Colon (tissue), 2 donors: ENCODE results near the gene SLC25A14.
"Not testable (repeated sequence)": the region's sequence is repeated elsewhere in the genome, so short reads cannot be mapped to it uniquely, and the experiment has no call there.

Experiments used
- FAIRE-seq: peaks from 2 replicates; lab custom pipeline; 2012; peaks lifted over from hg19 to GRCh38; lab: Jason Lieb, UNC
- donor health status: control.
- donor health status: control.

Gene SLC25A14, protein sequence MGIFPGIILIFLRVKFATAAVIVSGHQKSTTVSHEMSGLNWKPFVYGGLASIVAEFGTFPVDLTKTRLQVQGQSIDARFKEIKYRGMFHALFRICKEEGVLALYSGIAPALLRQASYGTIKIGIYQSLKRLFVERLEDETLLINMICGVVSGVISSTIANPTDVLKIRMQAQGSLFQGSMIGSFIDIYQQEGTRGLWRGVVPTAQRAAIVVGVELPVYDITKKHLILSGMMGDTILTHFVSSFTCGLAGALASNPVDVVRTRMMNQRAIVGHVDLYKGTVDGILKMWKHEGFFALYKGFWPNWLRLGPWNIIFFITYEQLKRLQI

DNA sequence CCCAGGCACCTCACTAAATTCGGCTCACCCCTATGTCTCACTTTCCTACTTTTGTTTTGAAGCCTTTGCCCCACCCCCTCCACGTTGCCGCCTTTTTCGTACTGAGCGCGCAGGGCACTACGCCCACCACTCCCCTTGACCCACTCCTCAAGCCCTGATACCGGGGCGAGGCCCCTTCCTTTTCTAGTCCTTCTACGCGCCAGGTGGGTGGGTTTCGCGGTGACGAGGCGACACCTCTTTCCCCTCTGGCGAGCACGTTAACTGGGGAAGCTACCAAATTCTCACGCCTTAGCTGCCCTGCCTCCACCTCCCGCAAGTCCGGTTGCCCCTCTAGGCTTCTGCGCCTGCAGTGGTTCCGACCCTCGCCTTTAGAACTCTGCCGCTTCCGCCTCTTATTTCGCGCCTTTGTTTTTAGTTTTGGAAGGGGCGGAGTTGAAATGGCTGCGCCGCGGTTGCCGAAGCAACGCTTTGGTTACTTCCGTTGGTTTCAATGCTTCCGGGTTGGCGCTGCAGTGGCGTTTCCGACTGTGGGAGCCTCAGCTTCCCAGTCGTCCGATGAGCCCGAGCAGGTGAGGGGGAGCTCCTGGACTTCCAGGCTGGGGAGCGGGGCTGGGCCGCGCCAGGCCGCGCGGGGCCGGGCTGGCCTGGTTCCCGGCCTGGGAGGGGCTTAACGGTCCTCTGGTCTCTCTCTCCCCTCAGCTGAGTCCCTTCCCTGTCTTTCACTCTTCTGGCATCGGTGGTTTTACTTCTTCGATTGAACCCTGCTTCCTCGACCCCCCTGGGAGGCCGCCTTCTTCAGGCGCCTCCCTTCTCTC, at the start of gene SLC25A14:
Gene SLC25A14, plus strand, starts transcription at position 512 of the 815 bp plus-strand sequence. CDS start 360 bp downstream, outside the sequence.
- FAIRE-seq, result no peak

DNA sequence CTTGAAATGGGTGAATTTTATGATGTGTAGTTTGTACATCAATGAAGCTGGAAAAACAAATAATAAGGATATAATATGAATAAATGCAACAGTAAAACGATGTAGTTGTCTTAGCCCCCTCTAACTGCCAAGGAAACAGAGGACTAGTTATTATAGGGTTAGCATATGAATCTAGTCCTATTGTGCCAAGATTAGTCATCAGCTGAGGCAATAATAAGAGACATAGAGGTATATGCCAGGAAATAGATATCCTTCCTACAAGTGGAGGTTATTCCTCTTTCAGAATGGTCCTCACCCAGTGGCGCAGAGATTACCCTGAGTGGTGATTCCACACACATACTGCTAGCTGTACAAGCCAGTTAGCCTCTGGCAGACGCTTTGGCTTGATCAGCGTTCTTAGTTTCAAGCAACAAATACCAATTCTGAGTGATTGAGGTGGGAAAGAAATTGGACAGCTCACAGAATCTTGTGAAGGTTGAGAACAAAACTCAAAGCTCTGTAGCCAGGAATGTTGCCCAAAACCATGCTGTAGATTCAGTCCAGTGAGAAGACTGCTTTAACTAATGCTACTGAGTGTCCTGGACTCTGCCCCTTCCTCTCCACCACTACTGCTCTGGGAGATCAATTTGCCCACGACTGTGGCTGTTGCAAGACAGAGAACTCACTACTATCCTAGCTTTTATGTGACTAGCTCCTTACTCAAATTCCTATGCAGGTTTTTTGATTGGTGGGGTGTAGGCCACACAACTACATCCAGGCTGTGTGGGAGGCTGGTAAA, 44.0 kb upstream of the SLC25A14 start:
- FAIRE-seq, result no peak

DNA sequence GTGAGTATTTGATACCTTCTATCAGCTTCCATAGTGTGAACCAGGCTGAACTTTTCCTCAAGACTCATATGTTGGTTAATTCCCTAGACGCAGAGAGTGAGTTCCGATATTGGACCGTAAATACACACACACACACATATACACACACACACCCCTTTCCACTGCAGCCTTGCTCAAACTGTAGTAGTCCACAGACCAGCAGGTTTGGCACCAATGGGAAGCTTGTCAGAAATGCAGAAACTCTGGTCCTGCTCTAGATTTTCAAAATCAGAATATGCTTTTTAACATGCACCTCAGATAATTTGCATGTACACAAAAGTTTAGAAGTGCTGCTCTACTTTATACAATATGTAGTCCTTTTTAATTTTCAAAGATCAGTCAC, 43.4 kb upstream of the SLC25A14 start:
- no peak for FAIRE-seq

DNA sequence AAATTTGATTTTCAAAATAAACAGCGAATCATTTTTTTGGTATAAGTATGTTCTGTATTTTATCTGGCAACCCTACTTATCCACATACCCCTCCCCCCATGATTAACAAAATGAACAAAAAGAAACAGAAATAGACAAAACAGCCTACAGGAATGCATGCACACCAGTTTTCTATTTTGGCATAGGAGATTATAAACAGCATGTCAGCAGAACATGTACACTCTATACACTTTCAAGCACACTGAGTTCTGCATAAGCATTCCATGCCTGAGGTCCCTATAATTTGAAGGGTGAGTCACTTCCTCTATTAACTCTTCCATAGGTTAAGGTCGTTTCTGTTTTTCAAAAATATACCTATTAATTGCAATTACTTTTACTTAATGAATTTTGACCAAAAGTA, 43.0 kb upstream of the SLC25A14 start:
- FAIRE-seq, result no peak

DNA sequence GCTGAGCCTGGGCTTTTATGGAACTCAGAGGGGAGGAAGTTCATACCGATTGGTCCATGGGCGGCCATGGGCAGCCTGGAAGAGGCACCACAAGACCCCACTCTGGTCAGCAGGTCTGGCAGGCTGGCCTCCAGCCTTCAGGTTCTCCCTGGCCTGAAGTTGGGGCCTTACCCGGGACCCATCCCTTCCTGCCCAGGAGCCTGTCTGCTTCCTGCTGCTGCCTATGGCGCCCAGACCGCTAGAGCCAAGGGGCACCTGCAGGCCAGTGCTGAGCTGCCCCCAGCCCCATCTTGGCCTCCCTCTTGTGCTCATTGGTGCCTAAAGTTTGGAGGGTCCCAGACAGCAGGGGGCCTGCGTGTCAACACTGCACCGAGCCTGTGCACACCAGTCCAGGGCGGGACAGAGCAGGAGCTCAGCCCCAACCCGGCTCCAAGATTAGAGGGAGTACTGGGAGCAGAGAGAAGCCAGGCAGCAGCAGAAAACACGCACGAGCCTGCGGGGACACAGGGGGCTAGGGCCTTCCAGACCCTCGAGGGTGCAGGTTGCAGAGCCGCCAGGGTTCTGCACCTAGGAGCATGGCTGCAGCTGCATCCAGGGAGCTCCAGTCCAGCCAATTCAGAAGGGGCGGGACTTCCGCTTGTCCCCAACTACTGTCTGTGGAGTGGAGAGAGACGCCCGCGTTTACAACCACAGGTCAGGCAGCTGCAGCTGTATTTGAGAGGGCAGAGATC, 40.3 kb upstream of the SLC25A14 start:
- no peak for FAIRE-seq

DNA sequence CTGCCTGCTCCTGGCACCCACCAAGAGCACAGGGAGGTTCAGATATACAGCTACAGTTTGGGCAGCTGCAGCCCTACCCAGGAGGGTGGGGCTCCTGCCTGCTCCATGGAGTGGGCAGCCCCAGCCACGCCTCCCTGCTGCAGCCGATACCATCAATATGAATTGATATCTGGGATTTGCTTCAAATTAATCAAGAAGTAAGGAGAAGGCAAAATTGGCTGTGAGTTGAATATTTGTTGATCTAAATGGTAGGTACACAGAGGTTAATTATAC, 39.8 kb upstream of the SLC25A14 start:
- no peak for FAIRE-seq

DNA sequence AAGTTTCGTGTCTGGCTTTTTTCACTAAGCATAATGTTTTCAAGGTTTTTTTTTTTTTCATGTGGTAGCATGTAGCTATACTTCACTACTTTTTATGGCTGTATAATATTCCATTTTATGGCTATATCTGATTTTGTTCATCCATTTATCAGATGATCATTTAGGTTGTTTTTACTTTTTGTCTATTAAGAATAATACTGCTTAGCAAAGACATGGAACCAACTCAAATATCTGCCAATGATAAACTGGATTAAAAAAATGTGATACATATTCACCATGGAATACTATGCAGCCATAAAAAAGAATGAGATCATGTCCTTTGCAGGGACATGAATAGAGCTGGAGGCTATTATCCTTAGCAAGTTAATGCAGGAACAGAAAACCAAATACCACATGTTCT, 38.3 kb upstream of the SLC25A14 start:
- FAIRE-seq, result no peak

DNA sequence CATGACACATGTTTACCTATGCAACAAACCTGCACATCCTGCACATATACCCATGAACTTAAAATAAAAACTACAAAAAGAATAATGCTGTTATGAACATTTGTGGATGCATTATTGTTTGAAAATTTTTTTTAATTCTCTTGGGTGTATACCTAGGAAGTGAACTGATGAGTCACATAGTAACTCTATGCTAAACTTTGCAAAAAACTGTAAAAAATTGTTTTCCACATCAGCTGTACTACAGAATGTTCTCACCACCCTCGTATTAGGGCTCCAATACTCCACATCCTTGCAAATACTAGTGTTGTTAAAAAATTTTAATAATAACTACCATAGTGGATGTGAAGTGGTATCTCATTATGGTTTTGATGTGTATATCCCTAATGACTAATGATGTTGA, 37.7 kb upstream of the SLC25A14 start:
- no peak for FAIRE-seq

DNA sequence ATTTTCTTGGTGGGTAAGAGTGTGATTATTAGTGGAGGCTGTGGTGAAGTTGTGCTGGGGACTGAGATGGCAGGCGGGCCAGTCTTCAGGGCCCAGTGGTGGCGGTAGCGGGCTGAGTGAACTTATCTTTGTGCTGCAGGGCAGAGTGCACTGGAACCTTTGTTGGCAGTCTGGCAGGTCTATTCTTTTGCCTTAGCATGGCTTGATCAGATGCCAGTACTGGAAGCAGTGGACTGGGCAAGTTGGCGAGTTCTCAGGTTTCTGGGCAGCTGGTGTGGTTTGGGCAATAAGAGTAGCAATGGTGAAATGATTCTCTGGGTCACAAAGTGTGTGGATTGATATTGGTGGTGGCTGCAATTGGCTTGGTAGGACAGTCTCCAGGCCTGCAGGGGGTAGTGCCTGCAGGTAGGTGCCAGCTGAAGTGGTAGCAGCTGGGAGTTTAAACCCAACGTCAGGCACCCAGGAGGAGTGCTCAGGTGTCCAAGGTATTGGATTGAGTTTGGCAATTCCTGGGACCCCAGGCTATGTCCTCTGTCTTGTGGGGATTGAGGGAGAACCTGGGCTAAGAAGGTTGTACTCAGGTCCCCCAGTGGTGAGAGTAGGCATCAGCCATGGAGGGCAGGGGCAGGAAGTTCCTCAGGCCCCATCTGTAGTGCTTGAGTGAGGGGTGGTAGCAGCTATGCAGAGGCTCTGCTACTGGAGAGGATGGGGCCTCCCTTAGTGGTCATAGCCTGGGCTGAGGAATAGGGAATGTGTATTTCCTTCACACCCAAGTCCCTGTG, 34.9 kb upstream of the SLC25A14 start:
- no peak for FAIRE-seq

DNA sequence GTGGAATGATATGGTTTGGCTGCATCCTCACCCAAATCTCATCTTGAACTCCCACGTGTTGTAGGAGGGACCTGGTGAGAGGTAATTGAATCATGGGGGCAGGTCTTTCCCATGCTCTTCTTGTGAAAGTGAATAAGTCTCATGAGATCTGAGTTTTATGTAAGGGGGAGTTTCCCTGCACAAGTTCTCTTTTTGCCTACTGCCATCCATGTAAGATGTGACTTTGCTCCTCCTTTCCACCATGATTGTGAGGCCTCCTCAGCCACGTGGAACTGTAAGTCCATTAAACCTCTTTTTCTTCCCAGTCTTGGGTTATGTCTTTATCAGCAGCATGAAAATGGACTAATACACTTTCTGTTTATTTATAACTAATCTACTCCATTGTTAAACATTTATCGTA, 19.8 kb upstream of the SLC25A14 start:
- FAIRE-seq, result not testable (repeated sequence)

DNA sequence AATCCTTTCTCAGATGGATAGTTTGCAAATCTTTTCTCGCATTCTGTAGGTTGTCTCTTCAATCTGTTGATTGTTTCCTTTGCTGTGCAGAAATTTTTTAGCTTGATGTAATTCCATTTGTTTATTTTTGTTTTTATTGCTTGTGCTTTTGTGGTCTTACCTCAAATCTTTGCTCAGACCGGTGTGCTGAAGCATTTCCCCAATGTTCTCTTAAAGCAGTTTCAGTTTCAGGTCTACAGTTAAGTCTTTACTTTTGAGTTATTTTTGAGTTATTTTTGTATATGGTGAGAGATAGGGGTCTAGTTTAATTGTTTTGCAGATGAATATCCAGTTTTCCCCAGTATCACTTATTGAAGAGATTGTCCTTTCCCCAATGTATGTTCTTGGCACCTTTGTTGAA, 18.2 kb upstream of the SLC25A14 start:
- FAIRE-seq, result no peak

DNA sequence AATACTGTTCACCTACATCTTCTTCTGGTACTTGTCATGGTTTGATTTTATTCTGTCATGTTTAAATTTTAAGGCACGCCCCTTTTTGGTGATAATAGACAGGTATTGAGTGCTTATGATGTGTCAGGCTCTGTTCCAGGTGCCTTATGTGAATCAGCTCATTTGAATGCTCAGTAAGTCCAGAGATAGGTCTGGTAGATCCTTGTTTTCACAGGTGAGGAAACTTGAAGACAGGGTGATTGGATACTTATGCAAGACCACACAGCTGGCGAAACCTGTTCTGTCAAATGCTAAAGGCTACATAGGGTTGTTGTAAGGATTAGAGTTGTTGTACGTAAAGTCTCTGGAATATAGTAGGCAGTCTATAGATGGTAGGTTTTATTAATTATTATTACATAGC, 9.6 kb upstream of the SLC25A14 start:
- FAIRE-seq, result no peak

DNA sequence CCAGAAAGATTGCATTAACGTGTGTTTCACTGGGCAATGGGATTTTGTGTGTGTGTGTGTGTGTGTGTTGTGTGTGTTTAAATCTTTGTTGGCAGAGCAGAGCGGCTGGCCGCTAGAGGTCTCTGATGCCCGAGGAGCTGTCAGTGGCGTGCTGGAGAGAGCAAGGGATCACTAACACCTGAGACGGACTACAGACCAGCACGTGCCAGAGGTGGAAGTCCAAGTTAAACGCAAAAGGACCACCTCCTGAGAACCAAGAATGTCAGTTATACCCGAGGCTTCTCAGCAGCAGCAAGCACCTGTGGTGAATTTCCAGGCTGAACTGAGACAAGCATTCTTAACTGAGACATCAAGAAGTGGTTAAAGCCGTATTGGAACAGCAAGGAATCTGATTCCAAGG, 9.0 kb upstream of the SLC25A14 start:
- FAIRE-seq, result no peak

DNA sequence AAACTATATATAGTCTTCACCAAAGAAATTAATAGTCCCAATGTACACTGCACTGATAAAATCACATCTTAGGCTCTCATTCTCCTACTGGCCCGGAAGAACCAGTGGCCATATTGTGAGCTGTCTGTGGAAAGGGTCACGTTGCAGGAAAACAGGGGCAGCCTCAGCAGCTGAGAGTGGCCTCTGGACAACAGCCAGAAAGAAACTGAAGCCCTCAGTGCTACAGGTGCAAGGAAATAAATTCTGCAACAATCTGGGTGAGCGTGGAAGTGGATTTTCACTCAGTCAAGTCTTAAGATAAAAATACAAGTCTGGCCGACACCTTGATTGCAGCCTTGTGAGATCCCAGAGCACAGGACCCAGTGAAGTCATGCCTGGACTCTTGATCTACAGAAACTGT, 3.2 kb upstream of the SLC25A14 start:
- FAIRE-seq, result no peak

DNA sequence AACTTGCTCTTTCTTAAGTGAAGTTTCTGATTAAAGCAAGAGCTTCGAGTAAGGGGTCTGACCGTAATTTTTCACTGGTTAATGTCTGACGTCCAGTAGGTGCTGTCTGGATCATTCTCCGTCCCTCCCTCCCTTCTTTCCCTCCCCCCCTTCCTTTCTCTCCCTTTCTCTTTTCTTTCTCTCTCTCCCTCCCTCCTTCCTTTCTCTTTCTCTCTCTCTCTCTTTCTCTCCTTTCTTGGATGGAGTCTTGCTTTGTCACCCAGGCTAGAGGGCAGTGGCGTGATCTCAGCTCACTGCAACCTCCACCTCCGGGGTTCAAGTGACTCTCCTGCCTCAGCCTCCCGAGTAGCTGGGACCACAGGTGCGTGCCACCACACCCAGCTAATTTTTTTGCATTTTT, 850 bp upstream of the SLC25A14 start:
- not testable (repeated sequence) for FAIRE-seq

DNA sequence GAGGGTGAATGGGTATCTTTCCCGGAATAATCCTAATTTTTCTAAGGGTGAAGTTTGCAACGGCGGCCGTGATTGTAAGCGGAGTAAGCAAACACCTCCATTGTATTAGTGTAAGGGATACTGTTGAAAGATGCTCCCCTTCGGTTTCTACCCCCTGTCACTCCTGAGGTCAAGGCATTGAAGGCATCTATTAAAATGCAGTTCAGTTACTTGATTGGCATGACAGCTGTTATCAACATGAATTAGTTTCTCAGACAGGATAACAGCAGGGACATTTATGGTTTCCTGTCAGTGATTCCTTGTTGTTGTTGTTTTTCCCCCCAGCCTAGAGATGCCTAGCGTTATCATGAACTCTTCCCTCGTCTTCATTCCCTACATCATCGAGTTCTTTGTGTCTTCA, 552 bp downstream of the SLC25A14 start:
- no peak for FAIRE-seq

DNA sequence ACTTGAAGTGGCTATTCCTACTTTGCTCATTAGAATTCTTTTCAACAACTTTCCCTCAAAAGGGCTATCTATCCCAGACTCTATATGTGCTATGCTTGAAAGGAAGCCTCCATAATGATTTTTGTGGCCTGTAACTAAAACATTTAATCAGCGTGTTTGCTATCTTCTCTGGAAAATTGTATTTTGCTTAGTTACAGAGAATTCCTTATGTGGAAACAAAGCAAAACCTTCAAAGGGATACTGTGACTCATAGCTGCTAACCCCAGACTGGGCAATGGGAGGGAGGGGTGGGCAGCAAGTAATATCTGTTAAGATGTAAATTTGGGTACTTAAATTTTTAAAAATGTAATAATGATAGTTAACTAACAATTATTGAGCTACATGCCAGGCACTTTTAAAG, 3.7 kb downstream of the SLC25A14 start:
- no peak for FAIRE-seq

DNA sequence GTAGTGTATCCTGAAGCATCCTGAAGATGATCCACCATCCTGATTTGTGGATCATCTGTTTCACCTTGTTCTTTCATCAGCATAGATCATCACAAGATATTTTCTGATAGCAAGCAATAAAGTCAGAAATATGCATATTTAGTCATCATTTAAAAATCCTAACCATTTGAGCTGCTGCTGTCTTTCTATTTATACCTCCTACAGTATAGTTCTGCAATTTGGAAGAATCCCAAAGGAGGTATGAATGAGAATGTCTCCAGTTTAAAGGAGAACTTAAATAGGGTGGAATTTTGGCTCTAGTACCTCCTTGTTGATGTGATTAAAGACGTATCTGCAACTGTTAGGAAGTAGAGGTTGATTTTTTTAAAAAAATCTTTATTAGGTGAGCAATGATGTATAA, 7.6 kb downstream of the SLC25A14 start:
- FAIRE-seq, result no peak

DNA sequence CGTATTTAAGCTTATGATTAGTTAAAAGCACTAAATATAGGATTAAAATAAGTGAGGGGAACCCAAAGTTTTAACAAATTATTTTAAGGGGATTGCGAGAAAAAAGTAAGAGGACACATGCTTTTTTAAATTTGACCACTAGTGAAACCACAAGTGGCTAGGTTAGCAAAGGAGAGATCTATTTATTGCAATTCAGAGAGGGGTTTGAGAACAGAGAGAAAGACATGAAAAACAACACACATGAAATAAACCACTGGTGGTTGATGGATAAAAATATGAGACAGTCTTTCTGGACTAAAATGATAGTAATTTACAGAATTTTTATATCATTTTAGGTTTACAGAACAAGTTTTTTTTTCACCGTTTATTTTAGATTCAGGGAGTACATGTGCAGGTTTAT, 11.8 kb downstream of the SLC25A14 start:
- FAIRE-seq, result peak; percentile 88

DNA sequence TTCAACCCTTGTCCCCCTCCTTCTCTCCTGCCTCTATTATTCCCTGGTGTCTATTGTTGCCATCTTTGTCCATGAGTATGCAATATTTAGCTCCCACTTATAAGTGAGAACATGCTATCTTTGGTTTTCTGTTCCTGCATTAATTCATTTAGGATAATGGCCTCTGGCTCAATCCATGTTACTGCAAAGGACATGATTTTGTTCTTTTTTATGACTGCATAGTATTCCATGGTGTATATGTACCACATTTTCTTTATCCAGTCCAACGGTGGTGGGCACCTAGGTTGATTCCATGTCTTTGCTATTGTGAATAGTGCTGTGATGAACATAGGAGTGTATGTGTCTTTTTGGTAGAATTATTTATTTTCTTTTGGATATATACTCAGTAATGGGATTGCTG, 12.3 kb downstream of the SLC25A14 start:
- not testable (repeated sequence) for FAIRE-seq

DNA sequence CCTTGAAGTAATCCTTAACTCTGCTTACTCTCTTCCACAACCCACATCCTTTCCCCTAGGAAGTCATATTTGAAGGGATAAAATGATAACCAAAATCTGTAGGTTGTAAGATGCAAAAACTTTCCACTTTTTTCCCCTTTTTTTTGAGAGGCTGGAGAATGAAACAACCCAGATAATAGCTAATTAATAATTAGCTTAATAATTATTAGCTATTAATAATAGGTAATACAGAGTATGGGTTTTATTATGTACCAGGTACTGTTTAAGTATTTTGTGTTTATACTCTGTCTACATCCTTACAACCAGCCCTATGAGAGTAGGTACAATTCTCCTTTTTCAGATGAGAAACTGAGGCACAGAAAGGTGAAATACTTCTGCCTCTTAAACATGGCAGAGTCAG, 36.4 kb downstream of the SLC25A14 start:
- FAIRE-seq, result no peak
